ENCODE data around the gene TP53AIP1. TPM values are rescaled to one million over a fixed set of nuclear protein-coding genes. Genes with fewer than 3 reads are reported as not detected.

The TP53AIP1 gene
- polyA plus RNA-seq, 2 of the 4 experiments (the other 2 are of a cell fraction), result 0.03 to 0.08 TPM

DNA sequence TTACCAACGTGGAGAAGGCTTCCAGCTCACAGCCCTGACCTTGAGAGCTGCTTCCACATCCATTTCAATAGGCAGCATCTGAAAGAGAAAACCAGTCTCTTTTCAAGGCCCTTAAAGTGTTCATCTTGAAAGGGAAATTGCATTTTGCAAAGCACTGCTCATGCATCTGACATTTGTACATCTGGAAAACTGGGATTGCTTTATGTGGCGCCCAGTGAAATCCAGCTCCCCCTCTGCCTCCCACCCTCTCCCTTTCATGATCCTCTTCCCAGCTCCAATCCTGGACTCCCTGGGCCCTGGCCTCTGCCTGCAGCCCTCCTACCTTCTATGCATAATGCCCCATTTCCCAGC lies 17.4 kb downstream of the TP53AIP1 start:
- H3K4me3 ChIP-seq, result no peak overlapping the region
- no peak for DNase-seq (ENCODE audit: low read depth in 1 of 2, low spot score in 1 of 2)
- H3K4me2 ChIP-seq, result no peak overlapping the region
- ChIA-PET POLR2A (no interaction called here), CTCF (interaction anchor here (1.2 to 2.8 kb wide), 2 partner anchors 19 to 21 kb away, joined by 3 to 7 read pairs; no protein-coding TSS in a partner anchor)
- TF ChIP-seq ZNF302 (CRISPR knock-in tag; IDR thresholded peaks at IDR 0.05) (no peak), POLR2AphosphoS2 (conservative IDR thresholded peaks at IDR 0.05; ENCODE audit: low read length) (no peak), HOXB13 (CRISPR knock-in tag; IDR thresholded peaks at IDR 0.05; ENCODE audit: low read depth) (no peak), RARB (CRISPR knock-in tag; IDR thresholded peaks at IDR 0.05) (no peak), CBX2 (IDR thresholded peaks at IDR 0.05; ENCODE audit: borderline replicate concordance, low read depth) (no peak), MYC (IDR thresholded peaks at IDR 0.05; ENCODE audit: borderline replicate concordance, low read length) (no peak), PHF8 (IDR thresholded peaks at IDR 0.05; ENCODE audit: borderline replicate concordance, low read depth) (no peak), EP300 (IDR thresholded peaks at IDR 0.05) (no peak), GATA3 (IDR thresholded peaks at IDR 0.05; ENCODE audit: borderline replicate concordance) (no peak)
- TF ChIP-seq, protein P1, sequence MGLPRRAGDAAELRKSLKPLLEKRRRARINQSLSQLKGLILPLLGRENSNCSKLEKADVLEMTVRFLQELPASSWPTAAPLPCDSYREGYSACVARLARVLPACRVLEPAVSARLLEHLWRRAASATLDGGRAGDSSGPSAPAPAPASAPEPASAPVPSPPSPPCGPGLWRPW (IDR thresholded peaks at IDR 0.05), result no peak
- TF ChIP-seq, protein P2, sequence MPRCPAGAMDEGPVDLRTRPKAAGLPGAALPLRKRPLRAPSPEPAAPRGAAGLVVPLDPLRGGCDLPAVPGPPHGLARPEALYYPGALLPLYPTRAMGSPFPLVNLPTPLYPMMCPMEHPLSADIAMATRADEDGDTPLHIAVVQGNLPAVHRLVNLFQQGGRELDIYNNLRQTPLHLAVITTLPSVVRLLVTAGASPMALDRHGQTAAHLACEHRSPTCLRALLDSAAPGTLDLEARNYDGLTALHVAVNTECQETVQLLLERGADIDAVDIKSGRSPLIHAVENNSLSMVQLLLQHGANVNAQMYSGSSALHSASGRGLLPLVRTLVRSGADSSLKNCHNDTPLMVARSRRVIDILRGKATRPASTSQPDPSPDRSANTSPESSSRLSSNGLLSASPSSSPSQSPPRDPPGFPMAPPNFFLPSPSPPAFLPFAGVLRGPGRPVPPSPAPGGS (IDR thresholded peaks at IDR 0.05), result no peak
- no peaks in the 10 kb centered on the region for H3K9me3 ChIP-seq
- 94% methylated on average over 1 of the region's 2 CpGs for WGBS (ENCODE audit: missing lambda C conversion rate)
- H3K27ac ChIP-seq, result no peak overlapping the region
- no peaks in the 10 kb centered on the region for H3K4me1 ChIP-seq
- no peak for ATAC-seq
- no peak for FAIRE-seq

DNA sequence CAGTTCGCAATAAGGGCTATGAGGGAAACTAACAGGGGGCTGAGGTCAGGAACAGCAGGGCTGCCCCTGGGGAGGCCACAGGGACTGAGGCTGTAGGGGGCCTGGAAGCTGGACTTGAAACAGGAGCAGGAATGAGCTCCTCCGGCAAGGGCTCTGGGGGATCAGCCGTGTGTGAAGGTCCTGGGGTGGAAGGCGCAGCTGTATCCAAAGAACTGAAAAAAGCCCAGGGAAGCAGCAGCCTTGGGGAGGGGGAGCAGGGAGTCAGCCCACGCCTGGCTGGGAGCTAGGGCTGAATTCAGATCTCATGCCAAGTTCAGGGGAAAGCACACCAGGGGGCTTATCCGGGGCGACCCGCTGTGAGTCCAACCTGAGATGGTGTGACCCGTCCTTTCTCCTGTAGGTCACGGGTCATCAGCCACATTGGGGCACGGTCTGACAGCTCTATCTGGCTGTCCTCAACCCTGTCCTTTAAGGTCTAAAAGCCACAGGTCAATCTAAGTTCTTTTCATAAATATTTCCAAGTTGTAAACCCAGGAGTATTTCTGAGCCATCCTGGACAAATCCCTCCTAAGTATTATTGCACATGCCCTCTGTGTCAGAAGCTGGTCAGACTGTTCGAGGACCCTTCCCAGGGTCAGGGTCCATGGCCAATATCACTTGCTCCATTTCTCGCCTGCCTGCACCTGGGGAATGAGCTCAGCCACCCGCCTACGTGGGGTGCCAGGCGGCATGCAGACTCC lies 18.0 kb downstream of the TP53AIP1 start:
- POLR2A ChIA-PET, result no interaction called here
- DNase-seq (ENCODE audit: low read depth in 1 of 2, low spot score in 1 of 2) (no peak), FAIRE-seq (no peak), ATAC-seq (no peak)
- TF ChIP-seq EHF (CRISPR knock-in tag; IDR thresholded peaks at IDR 0.05) (no peak), REST (IDR thresholded peaks at IDR 0.05) (no peak), EHMT2 (IDR thresholded peaks at IDR 0.05; ENCODE audit: low read depth) (no peak), RFX5 (IDR thresholded peaks at IDR 0.05) (no peak), HOXA7 (CRISPR knock-in tag; IDR thresholded peaks at IDR 0.05) (no peak), ZFP36 (IDR thresholded peaks at IDR 0.05; ENCODE audit: borderline replicate concordance, partially characterized antibody) (no peak)
- TF ChIP-seq, protein P2 (IDR thresholded peaks at IDR 0.05), result no peak
- Histone ChIP-seq H3K4me2 (no peak overlapping the region), H3K4me1 (no peaks in the 10 kb centered on the region), H3K4me3 (no peak overlapping the region), H3K9me3 (no peaks in the 10 kb centered on the region), H3K27ac (no peak overlapping the region)
- 64% methylated on average over 13 of the region's 16 CpGs for WGBS (ENCODE audit: missing lambda C conversion rate)
- CTCF ChIA-PET, result interaction anchor here (1.2 to 2.8 kb wide), 2 partner anchors 18 to 20 kb away, joined by 3 to 7 read pairs; no protein-coding TSS in a partner anchor

All from A549 (cell line).